ENCODE measurements around the gene BET1L.
"Not testable (repeated sequence)": the region's sequence is repeated elsewhere in the genome, so short reads cannot be mapped to it uniquely, and the experiment has no call there.

Gene BET1L

GRCh38 chr11:189843-190311, 17.3 kb downstream of the BET1L start:
- not testable (repeated sequence) for H3K36me3 ChIP-seq (ENCODE audit: insufficient read depth, low read length); H3K9me3 ChIP-seq (ENCODE audit: insufficient read depth, low read depth, low read length); H3K9ac ChIP-seq (ENCODE audit: low read depth, low read length); H3K4me1 ChIP-seq (ENCODE audit: insufficient read depth, low read length); H3K27ac ChIP-seq (ENCODE audit: low read depth, low read length); H3K27me3 ChIP-seq (ENCODE audit: insufficient read depth, low read length); H3K4me3 ChIP-seq (ENCODE audit: low read length)
- WGBS = 92% methylated on average over 7 of the region's 25 CpGs

GRCh38 chr11:189200-189783, 17.9 kb downstream of the BET1L start:
- H3K27ac ChIP-seq (ENCODE audit: low read depth, low read length); H3K9ac ChIP-seq (ENCODE audit: low read depth, low read length); H3K4me3 ChIP-seq (ENCODE audit: low read length); H3K4me1 ChIP-seq (ENCODE audit: insufficient read depth, low read length); H3K27me3 ChIP-seq (ENCODE audit: insufficient read depth, low read length); H3K9me3 ChIP-seq (ENCODE audit: insufficient read depth, low read depth, low read length); H3K36me3 ChIP-seq (ENCODE audit: insufficient read depth, low read length): not testable (repeated sequence)
- WGBS = 92% methylated on average over 25 of the region's 55 CpGs

GRCh38 chr11:180242-180641, 27.0 kb downstream of the BET1L start:
- no CpG with 5 or more reads among the region's 13 CpGs for WGBS
- not testable (repeated sequence) for H3K27me3 ChIP-seq (ENCODE audit: insufficient read depth, low read length); H3K4me1 ChIP-seq (ENCODE audit: insufficient read depth, low read length)

More at GRCh38 chr11:180242-180641, 27.0 kb downstream of the BET1L start:
- not testable (repeated sequence) for H3K9ac ChIP-seq (ENCODE audit: low read depth, low read length); H3K4me3 ChIP-seq (ENCODE audit: low read length); H3K9me3 ChIP-seq (ENCODE audit: insufficient read depth, low read depth, low read length); H3K36me3 ChIP-seq (ENCODE audit: insufficient read depth, low read length); H3K27ac ChIP-seq (ENCODE audit: low read depth, low read length)
